GM12864 (cell line): ENCODE results near the gene FGR.

Experiments
- DNase-seq: peaks from one replicate; pipeline ENCODE4 v3.0.0-alpha.2; 2011; ENCODE audit warnings: low read depth
- H3K4me3 ChIP-seq: 2 replicates; pipeline ENCODE4 v1.5.1; 2011; ENCODE audit warnings: mild to moderate bottlenecking, low read depth, low read length, control low read depth
- CTCF ChIP-seq: IDR thresholded peaks from 2 replicates; pipeline ENCODE4 v1.5.1; 2011; ENCODE audit warnings: low read depth, mild to moderate bottlenecking, moderate library complexity, low read length, control low read depth, inconsistent platforms; ENCODE audit errors: missing control alignments

Gene FGR

GRCh38 chr1:27665016-27665651, 30.1 kb upstream of the FGR start:
- TF ChIP-seq CTCF: no peak
- no peak overlapping the region for H3K4me3 ChIP-seq

GRCh38 chr1:27664291-27664690, 29.3 kb upstream of the FGR start:
- DNase-seq: no peak
- no peak for TF ChIP-seq CTCF

More at GRCh38 chr1:27665016-27665651, 30.1 kb upstream of the FGR start:
- no peak for DNase-seq

GRCh38 chr1:27662707-27663393, 27.9 kb upstream of the FGR start:
- TF ChIP-seq CTCF: peak; percentile 85
- no peak overlapping the region for H3K4me3 ChIP-seq
- peak; percentile 75 for DNase-seq

More at GRCh38 chr1:27664291-27664690, 29.3 kb upstream of the FGR start:
- H3K4me3 ChIP-seq: no peak overlapping the region

GRCh38 chr1:27662261-27662660, 27.3 kb upstream of the FGR start:
- DNase-seq: no peak
- no peak for TF ChIP-seq CTCF
- H3K4me3 ChIP-seq: no peak overlapping the region

GRCh38 chr1:27661412-27662075, 26.6 kb upstream of the FGR start:
- no peak overlapping the region for H3K4me3 ChIP-seq
- DNase-seq: no peak
- TF ChIP-seq CTCF: no peak

GRCh38 chr1:27660300-27660835, 25.4 kb upstream of the FGR start:
- no peak for DNase-seq
- no peak for TF ChIP-seq CTCF
- H3K4me3 ChIP-seq: peak overlapping the region; percentile 57
